HG03280 (cell line): Measurements from ENCODE around the gene IL31RA.
"Not testable (repeated sequence)": the region's sequence is repeated elsewhere in the genome, so short reads cannot be mapped to it uniquely, and the experiment has no call there.

Experiments used
- ATAC-seq: cut with Tn5 transposase; IDR thresholded peaks from one replicate; pipeline ENCODE4 v1.9.1; 2021; ENCODE audit warnings: mild to moderate bottlenecking, moderate library complexity; ENCODE audit not compliant: unreplicated experiment

Gene IL31RA

GRCh38 chr5:55923865-55924500, 72.8 kb downstream of the IL31RA start:
- no peak for ATAC-seq

GRCh38 chr5:55924744-55925143, 73.6 kb downstream of the IL31RA start:
- ATAC-seq = no peak

DNA sequence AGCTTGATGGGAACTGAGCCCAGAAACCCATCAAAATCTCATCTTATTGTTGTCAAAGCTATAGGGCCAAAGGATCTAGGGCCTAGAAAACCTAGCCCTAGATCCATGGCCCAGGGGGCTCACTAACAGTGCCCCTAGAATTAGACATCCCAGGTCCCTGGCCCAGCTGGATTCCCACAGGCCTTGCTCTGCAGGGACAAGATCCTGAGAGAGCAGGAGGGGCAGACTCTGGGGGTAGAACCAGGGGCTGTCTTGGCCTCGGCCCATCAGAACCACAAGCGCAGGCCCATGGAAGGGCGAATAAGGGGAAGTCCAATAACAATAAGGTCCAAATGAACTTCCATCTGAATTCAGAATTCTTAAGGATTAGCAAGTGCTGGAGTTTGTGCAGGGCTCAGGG, 74.0 kb downstream of the IL31RA start:
- ATAC-seq = no peak

GRCh38 chr5:55925712-55926111, 74.6 kb downstream of the IL31RA start:
- ATAC-seq = no peak

DNA sequence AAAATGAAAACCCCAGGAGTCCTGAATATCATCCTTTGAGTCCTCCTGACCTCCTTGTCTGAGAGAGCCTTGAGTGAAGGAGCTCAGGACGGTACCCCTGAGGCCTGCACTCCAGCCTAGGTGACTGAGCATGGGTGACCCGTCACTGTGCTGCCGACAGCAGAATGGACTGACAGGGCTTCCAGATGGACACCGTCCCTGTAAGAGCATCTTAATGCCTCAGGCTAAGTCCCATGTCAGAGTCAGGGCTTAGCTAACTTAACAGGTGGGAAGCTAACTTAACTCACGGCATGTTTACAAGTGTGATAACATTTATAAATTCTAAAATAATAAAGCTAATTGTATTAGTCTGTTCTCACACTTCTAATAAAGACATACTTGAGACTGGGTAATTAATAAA, 75.3 kb downstream of the IL31RA start:
- no peak for ATAC-seq

DNA sequence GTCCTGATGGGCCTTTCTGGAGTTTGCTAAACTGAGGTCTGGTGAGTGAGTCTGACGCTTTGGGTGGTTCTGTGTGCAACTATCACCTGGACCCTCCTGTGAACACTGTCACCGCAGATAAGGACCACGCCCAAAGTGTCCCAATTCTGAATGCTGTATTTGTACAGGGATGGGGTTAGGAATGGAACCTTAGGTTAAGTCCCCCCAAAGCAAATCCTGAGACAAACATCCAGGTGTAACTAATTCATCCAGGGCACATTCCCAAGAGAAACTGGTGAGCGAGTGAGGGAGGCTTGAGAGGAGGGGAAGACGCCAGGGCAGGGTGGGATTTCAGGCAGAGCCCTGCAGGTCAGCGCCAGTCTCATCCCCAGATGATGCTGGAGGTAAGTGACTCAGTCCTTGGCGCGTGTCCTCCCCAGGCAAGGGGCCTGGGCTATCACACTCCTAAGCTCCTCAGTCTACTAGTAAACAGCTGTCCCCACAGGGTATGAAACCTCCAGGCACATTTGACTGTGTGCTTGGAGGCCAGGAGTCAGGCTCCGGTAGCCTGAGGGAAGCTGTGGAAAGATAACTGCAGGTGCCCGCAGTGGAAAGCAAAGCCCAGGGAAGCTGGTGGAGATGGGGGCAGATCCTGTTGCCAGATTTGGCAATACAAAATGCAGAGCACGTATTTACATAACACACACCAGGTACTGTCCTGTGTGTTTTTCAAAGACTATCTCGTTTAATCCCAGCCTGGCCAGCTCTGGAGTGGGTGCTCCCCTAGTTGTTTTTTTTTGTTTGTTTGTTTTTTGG, 76.9 kb downstream of the IL31RA start:
- ATAC-seq = no peak

DNA sequence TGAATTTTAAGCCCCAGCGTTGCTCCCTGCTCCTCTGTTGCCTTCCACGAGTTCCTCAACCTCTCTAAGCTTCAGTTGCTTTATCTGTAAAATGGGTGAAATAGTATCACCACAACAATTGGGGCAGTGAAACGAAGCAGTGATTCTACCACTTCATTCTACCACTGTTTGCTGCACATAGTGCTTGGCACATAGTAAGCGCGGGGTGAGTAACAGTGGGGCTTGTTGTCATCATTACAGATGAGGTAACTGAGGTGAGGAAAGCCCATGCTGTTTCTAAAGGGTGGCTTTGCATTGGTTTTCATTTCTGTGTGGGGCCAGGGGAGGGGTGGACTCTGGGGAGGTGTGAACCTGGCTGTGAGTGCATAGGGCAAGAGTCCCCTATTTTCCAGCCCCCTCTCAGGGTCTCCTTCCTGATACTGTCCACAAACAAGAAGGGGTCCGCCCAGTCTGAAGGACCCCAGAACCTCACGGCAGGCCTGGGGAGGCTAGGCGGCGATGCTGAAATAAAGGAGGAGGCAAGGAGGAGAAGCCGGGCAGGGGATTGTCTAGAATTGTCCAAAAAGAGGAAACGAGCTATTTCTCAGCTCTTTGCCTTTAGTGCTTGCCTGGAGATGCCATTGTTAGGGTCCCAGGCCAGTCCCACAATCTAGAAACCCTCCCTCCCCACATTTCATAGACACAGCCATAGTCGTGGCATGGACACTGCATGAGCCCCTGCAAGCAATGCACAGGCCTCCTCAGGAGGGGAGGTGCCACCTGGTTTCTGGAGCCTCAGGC, 78.1 kb downstream of the IL31RA start:
- no peak for ATAC-seq

DNA sequence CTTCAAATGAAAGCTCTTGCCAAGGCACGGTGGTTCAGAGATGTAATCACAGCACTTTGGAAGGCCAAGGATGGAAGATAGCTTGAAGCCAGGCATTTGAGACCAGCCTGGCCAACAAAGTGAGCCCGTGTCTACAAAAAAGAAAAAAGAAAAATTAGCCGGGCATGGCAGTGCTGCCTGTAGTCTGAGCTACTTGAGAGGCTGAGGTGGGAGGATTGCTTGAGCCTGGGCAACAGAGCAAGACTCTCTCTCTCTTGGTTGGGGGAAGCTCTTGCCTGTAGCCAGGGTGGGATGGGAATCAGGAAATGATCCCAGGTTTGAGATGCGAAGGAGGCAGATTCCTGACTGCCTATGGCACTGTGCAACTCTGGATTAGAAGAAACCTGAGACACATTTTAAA, 81.5 kb downstream of the IL31RA start:
- no peak for ATAC-seq

- no peak for ATAC-seq
These were observed 82.4 kb downstream of the IL31RA start for GRCh38 chr5:55933377-55934114.

- ATAC-seq = no peak
These were observed 83.0 kb downstream of the IL31RA start for GRCh38 chr5:55934115-55934613.

- ATAC-seq = no peak
These were observed 83.6 kb downstream of the IL31RA start for GRCh38 chr5:55934720-55935119.

DNA sequence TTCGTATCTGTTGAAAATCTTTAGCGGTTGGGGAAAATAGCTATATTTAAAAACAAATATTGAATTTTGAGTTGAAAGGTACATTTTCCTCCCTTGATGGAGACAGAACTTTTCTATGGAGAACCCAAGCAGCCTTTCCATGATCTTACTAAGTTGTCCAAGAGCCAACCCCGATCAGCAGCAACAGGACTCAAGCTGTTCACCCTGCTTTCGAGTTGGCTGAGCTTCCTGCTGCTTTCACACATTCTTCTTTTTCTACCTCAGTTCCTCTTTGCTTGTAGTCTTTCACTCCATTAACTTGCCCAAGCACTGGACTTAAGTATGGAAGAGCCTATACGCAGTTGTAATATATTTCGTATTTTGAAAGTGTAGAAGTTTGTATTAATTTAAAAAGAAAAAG, 84.2 kb downstream of the IL31RA start:
- no peak for ATAC-seq

DNA sequence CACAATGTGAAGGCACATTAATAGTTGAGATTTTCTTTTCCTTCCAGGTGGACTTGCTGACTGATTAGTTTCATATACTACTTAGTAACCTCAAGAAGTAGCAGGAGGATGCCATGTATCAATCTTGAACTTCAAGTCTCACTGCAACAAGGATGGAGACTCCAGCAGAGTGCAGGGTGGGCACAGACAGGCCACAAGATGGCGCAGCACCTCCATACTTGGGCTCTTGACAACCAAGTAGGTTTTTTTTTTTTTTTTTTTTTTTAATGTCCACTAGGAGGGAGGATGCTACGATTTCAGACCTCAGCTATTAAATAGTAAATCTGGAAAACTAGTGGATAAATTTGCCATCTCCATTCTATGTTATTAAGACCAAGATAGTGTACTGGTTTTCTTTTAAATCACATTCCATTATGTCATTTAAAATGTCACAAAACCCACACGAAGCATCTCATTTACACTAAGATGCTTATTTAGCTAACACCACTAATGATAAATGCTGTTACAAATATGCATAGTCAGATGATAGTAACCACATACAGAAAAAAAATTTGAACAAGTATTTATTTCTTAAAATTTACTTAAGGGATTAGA, 85.0 kb downstream of the IL31RA start:
- ATAC-seq = no peak

DNA sequence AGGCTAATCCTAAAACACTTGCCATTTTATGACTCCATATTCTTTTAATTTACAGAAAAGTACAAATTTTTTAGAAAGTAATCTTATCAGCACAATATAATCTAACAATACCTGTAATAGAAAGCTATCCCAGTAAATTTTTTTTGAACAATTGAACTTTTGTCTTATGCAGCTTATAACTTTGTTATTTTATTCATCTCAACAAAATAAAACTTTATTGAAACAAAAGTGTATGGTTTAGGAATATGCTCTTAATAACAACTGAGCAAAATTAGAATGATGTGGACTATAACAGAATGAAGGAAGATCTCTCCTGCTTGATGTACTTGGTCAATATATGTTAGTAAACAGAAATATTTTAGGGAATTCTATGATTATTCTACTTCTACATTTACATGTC, 86.4 kb downstream of the IL31RA start:
- not testable (repeated sequence) for ATAC-seq

GRCh38 chr5:55941154-55941553, 90.0 kb downstream of the IL31RA start:
- not testable (repeated sequence) for ATAC-seq

DNA sequence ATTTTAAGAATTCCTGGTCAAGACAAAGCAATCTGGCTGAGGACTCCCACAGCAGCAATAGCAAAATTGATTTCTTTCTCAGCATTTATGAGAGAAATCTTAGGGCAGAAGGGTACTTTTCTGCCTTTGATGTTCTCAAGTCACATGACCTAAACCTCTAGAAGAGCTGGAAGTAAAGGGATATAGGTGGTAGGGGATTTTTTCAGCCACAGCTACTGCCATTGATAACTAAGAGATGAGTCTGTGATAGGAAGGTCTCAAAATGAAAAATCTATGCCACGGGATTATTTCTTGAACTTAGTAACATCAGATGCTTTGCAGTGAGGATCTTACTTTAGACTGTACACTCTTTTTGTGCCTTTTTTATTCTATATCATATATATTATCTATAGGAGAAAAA, 108.1 kb downstream of the IL31RA start:
- ATAC-seq = no peak

- no peak for ATAC-seq
These were observed 109.6 kb downstream of the IL31RA start for GRCh38 chr5:55960779-55961178.

DNA sequence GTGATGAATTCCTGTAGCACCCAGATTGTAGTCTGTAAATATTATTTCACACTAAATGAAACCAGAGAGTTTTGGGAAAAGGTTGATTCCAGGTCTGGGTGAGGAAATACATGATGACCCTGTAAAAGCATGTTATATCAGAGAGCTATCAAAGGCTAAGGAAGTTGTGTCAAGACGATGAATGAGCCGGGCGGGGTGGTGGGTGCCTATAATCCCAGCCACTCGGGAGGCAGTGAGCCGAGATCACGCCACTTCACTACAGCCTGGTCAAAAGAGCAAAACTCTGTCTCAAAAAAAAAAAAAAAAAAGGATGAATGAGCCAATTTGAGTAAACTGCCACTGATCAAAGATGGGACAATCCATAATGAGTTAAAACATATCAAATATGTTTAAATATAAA, 114.4 kb downstream of the IL31RA start:
- no peak for ATAC-seq

- ATAC-seq = no peak
These were observed 115.1 kb downstream of the IL31RA start for GRCh38 chr5:55966284-55966683.

DNA sequence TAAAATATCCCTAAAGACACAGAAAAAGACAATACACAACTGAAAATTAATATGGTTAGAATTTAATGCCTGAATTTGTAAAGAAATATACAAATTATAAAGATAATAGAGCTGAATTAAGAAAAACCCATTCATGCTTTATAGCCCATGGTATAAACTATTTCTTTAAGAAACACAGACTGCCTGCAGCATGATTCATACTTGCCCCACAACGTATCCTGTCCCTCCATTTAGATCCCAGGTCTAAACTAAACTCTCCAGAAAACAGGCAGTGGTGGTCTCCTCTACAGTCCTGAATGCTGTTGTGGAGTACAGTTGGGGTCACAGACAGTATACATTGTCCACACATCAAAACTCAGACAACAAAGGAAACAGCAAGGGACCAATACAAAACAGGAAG, 118.8 kb downstream of the IL31RA start:
- no peak for ATAC-seq
